Thyroid gland (tissue), 4 donors: Measurements from ENCODE around the gene C20orf204. TPM values are rescaled to one million over a fixed set of nuclear protein-coding genes. Genes with fewer than 3 reads are reported as not detected.
A peak's percentile ranks its signal among the peaks of the same experiment; 100 is the strongest.

Experiments used
- DNase-seq, 2 donors: peaks; one replicate each; pipeline ENCODE4 v3.0.0-alpha.2; 2019
- H3K27ac ChIP-seq, 3 donors: fragments of 200-600 bp; sonication (generic); 1 replicate in 2 of 3; 2 replicates in 1 of 3; pipeline ENCODE4 v1.5.1; 2016 to 2019; ENCODE audit warnings: mild to moderate bottlenecking in 1 of 3, moderate library complexity in 1 of 3
- H3K27me3 ChIP-seq: fragments of 200-600 bp; sonication (generic); one replicate; pipeline ENCODE4 v1.5.1; 2019
- H3K36me3 ChIP-seq, 2 donors: fragments of 200-600 bp; sonication (generic); one replicate each; pipeline ENCODE4 v1.5.1; 2016 to 2019
- H3K4me1 ChIP-seq, 2 donors: fragments of 200-600 bp; sonication (generic); one replicate each; pipeline ENCODE4 v1.5.1; 2017 to 2019
- H3K4me3 ChIP-seq, 3 donors: fragments of 200-600 bp; sonication (generic); replicated peaks in 1 of 3; 1 replicate in 2 of 3; 2 replicates in 1 of 3; pipeline ENCODE4 v1.5.1; 2016; ENCODE audit warnings: mild to moderate bottlenecking in 1 of 3
- H3K9me3 ChIP-seq: fragments of 200-600 bp; sonication (generic); one replicate; pipeline ENCODE4 v1.5.1; 2017
- CTCF ChIP-seq, 6 experiments: fragments of 200-600 bp in 3 of 6; fragments of 450-650 bp in 3 of 6; sonication (generic) in 3 of 6; IDR thresholded peaks; one replicate each; pipeline ENCODE4 v1.5.1; 2016 to 2019; ENCODE audit warnings: antibody characterized with exemption in 6 of 6, mild to moderate bottlenecking in 2 of 6, inconsistent platforms in 1 of 6, moderate library complexity in 1 of 6
- POLR2A ChIP-seq, 2 donors: fragments of 450-650 bp; IDR thresholded peaks; one replicate each; pipeline ENCODE4 v1.6.1; 2017; ENCODE audit warnings: antibody characterized with exemption in 2 of 2, mild to moderate bottlenecking in 2 of 2, moderate library complexity in 1 of 2
- WGBS, 2 donors: methylation state at CpG; one replicate each; pipeline ENCODE4 v1.1.5; 2017; 5-methylcytosine and 5-hydroxymethylcytosine counted together
- intact Hi-C: fragments of 100-400 bp; cut with DNase I; formaldehyde crosslinking; loops from one replicate; pipeline ENCODE4 v1.15.1; 2023
- total RNA-seq, 4 donors: library from RNA; depleted of rRNA; stranded (reverse); fragments of >200 nt; gene quantifications; one replicate each; pipeline ENCODE4 v1.2.3, GENCODE V29; 2016

Gene C20orf204
- total RNA-seq, 4 donors from 2014 or later, result 0.11 to 2.6 (median 0.59) TPM

- 51 to 71% methylated on average over 5 to 6 of the region's 15 CpGs for WGBS, 2 donors
- Histone ChIP-seq H3K27ac (peak overlapping the region in 1 of 3 donors; percentile 67), H3K4me3 (no peak overlapping the region), H3K4me1 (peaks cover 7 to 49% of the 10 kb centered on the region in 2 donors), H3K9me3 (no peaks in the 10 kb centered on the region), H3K36me3 (no peaks in the 10 kb centered on the region), H3K27me3 (no peaks in the 10 kb centered on the region)
- intact Hi-C loops, result no loop called here
- TF ChIP-seq CTCF (IDR thresholded peaks at IDR 0.05) (no peak), POLR2A (IDR thresholded peaks at IDR 0.05) (no peak)
- no peak for DNase-seq
These were observed 5.2 kb downstream of the C20orf204 start for GRCh38 chr20:64041040-64041780.

- Histone ChIP-seq H3K27me3 (no peaks in the 10 kb centered on the region), H3K4me1 (peaks cover 7 to 49% of the 10 kb centered on the region in 2 donors), H3K9me3 (no peaks in the 10 kb centered on the region), H3K4me3 (no peak overlapping the region), H3K27ac (peak overlapping the region in 1 of 3 donors; percentile 67), H3K36me3 (no peaks in the 10 kb centered on the region)
- DNase-seq, result no peak
- TF ChIP-seq POLR2A (IDR thresholded peaks at IDR 0.05) (no peak), CTCF (IDR thresholded peaks at IDR 0.05) (no peak)
- WGBS, 2 donors, result 23 to 28% methylated on average over 6 to 8 of the region's 11 CpGs
- intact Hi-C loops, result no loop called here
These were observed 5.7 kb downstream of the C20orf204 start for GRCh38 chr20:64041781-64042053.

GRCh38 chr20:64042054-64042781 is 6.2 kb downstream of the C20orf204 start:
- 1 to 5% methylated on average over 13 to 23 of the region's 55 CpGs for WGBS, 2 donors
- Histone ChIP-seq H3K27ac (peak overlapping the region in 2 of 3 donors; percentile 18 to 67), H3K36me3 (no peaks in the 10 kb centered on the region), H3K9me3 (no peaks in the 10 kb centered on the region), H3K4me1 (peaks cover 7 to 48% of the 10 kb centered on the region in 2 donors), H3K27me3 (no peaks in the 10 kb centered on the region), H3K4me3 (peak overlapping the region in 1 of 3 donors; percentile 21)
- intact Hi-C loops, result no loop called here
- DNase-seq, result no peak
- no peak for TF ChIP-seq CTCF (IDR thresholded peaks at IDR 0.05)
- no peak for TF ChIP-seq POLR2A (IDR thresholded peaks at IDR 0.05)

GRCh38 chr20:64043768-64044167 is 7.8 kb downstream of the C20orf204 start:
- TF ChIP-seq POLR2A (IDR thresholded peaks at IDR 0.05), result no peak
- TF ChIP-seq CTCF (IDR thresholded peaks at IDR 0.05), result no peak
- H3K9me3 ChIP-seq, result no peaks in the 10 kb centered on the region
- H3K36me3 ChIP-seq, result peaks cover 4% of the 10 kb centered on the region in 2 donors
- no peak overlapping the region for H3K27ac ChIP-seq
- H3K4me3 ChIP-seq, result no peak overlapping the region
- H3K4me1 ChIP-seq, result peaks cover under 1 to 38% of the 10 kb centered on the region in 2 donors
- DNase-seq, result no peak
- H3K27me3 ChIP-seq, result no peaks in the 10 kb centered on the region
- 86% methylated on average over 9 of the region's 9 CpGs for WGBS, 2 donors
- intact Hi-C loops, result no loop called here
